ENCODE measurements around the gene MRPL33.
A peak's percentile ranks its signal among the peaks of the same experiment; 100 is the strongest.

The MRPL33 gene

GRCh38 chr2:27807476-27807875, 36.0 kb downstream of the MRPL33 start:
- no peaks in the 10 kb centered on the region for H3K9me3 ChIP-seq (replicated peaks; ENCODE audit: insufficient read depth, low read length)
- H3K4me3 ChIP-seq (ENCODE audit: low read length) = no peak overlapping the region
- no peaks in the 10 kb centered on the region for H3K36me3 ChIP-seq (replicated peaks; ENCODE audit: insufficient read depth, low read length)
- H3K27ac ChIP-seq (ENCODE audit: low read length) = no peak overlapping the region
- no peaks in the 10 kb centered on the region for H3K79me2 ChIP-seq (ENCODE audit: low read length)
- H3K9ac ChIP-seq (ENCODE audit: low read length) = no peak overlapping the region
- no peak for DNase-seq
- no peaks in the 10 kb centered on the region for H4K20me1 ChIP-seq (ENCODE audit: insufficient read depth, low read length)
- no peak overlapping the region for H2AFZ ChIP-seq (ENCODE audit: low read length)
- no peak overlapping the region for H3K4me2 ChIP-seq (ENCODE audit: low read depth, low read length)
- TF ChIP-seq CTCF (IDR thresholded peaks at IDR 0.05; ENCODE audit: low read length) (peak; percentile 33), EZH2phosphoT487 (IDR thresholded peaks at IDR 0.05; ENCODE audit: low read length) (no peak)
- H3K9me2 ChIP-seq (replicated peaks; ENCODE audit: insufficient read depth, low read length) = no peaks in the 10 kb centered on the region
- H3F3A ChIP-seq (ENCODE audit: insufficient read depth, low read length) = no peaks in the 10 kb centered on the region
- no peaks in the 10 kb centered on the region for H3K27me3 ChIP-seq (replicated peaks; ENCODE audit: insufficient read depth, low read length)
- H3K4me1 ChIP-seq (ENCODE audit: low read length) = no peaks in the 10 kb centered on the region

- H3K36me3 ChIP-seq (replicated peaks; ENCODE audit: insufficient read depth, low read length) = no peaks in the 10 kb centered on the region
- H3K9ac ChIP-seq (ENCODE audit: low read length) = no peak overlapping the region
- no peak overlapping the region for H3K4me3 ChIP-seq (ENCODE audit: low read length)
- no peak overlapping the region for H3K4me2 ChIP-seq (ENCODE audit: low read depth, low read length)
- H3K79me2 ChIP-seq (ENCODE audit: low read length) = no peaks in the 10 kb centered on the region
- no peak for DNase-seq
- TF ChIP-seq EZH2phosphoT487 (IDR thresholded peaks at IDR 0.05; ENCODE audit: low read length) (no peak), EZH2 (optimal IDR thresholded peaks at IDR 0.05; ENCODE audit: low read depth, low read length) (no peak), CTCF (IDR thresholded peaks at IDR 0.05; ENCODE audit: low read length) (no peak)
- H4K20me1 ChIP-seq (ENCODE audit: insufficient read depth, low read length) = no peaks in the 10 kb centered on the region
- H3K27me3 ChIP-seq (replicated peaks; ENCODE audit: insufficient read depth, low read length) = no peaks in the 10 kb centered on the region
- H2AFZ ChIP-seq (ENCODE audit: low read length) = no peak overlapping the region
- H3K9me2 ChIP-seq (replicated peaks; ENCODE audit: insufficient read depth, low read length) = no peaks in the 10 kb centered on the region
- H3K4me1 ChIP-seq (ENCODE audit: low read length) = no peaks in the 10 kb centered on the region
- no peak overlapping the region for H3K27ac ChIP-seq (ENCODE audit: low read length)
- no peaks in the 10 kb centered on the region for H3K9me3 ChIP-seq (replicated peaks; ENCODE audit: insufficient read depth, low read length)
- H3F3A ChIP-seq (ENCODE audit: insufficient read depth, low read length) = no peaks in the 10 kb centered on the region
Measured at GRCh38 chr2:27808418-27808817, 36.9 kb downstream of the MRPL33 start.

- no peak overlapping the region for H2AFZ ChIP-seq (ENCODE audit: low read length)
- H3K9ac ChIP-seq (ENCODE audit: low read length) = no peak overlapping the region
- H3K4me2 ChIP-seq (ENCODE audit: low read depth, low read length) = no peak overlapping the region
- H4K20me1 ChIP-seq (ENCODE audit: insufficient read depth, low read length) = no peaks in the 10 kb centered on the region
- H3K9me3 ChIP-seq (replicated peaks; ENCODE audit: insufficient read depth, low read length) = no peaks in the 10 kb centered on the region
- no peak for TF ChIP-seq EZH2phosphoT487 (IDR thresholded peaks at IDR 0.05; ENCODE audit: low read length)
- TF ChIP-seq CTCF (IDR thresholded peaks at IDR 0.05; ENCODE audit: low read length) = no peak
- no peak for TF ChIP-seq EZH2 (optimal IDR thresholded peaks at IDR 0.05; ENCODE audit: low read depth, low read length)
- H3K36me3 ChIP-seq (replicated peaks; ENCODE audit: insufficient read depth, low read length) = no peaks in the 10 kb centered on the region
- no peaks in the 10 kb centered on the region for H3K79me2 ChIP-seq (ENCODE audit: low read length)
- no peak overlapping the region for H3K4me3 ChIP-seq (ENCODE audit: low read length)
- H3F3A ChIP-seq (ENCODE audit: insufficient read depth, low read length) = no peaks in the 10 kb centered on the region
- no peak for DNase-seq
- no peaks in the 10 kb centered on the region for H3K27me3 ChIP-seq (replicated peaks; ENCODE audit: insufficient read depth, low read length)
- H3K27ac ChIP-seq (ENCODE audit: low read length) = no peak overlapping the region
- H3K9me2 ChIP-seq (replicated peaks; ENCODE audit: insufficient read depth, low read length) = no peaks in the 10 kb centered on the region
- H3K4me1 ChIP-seq (ENCODE audit: low read length) = no peaks in the 10 kb centered on the region
Measured at GRCh38 chr2:27808984-27809383, 37.5 kb downstream of the MRPL33 start.

All from MM.1S (cell line).